ENCODE data around the gene GULP1.

- no peak for TF ChIP-seq DPF2 (CRISPR knock-in tag; IDR thresholded peaks at IDR 0.05; ENCODE audit: borderline replicate concordance, low read depth)
- TF ChIP-seq KLF15 (CRISPR knock-in tag; IDR thresholded peaks at IDR 0.05; ENCODE audit: borderline replicate concordance), result no peak
- no peak for TF ChIP-seq MATR3 (CRISPR knock-in tag; IDR thresholded peaks at IDR 0.05)
- no peak for TF ChIP-seq ZNF776 (CRISPR knock-in tag; IDR thresholded peaks at IDR 0.05)
- no peak for TF ChIP-seq SP5 (CRISPR knock-in tag; IDR thresholded peaks at IDR 0.05; ENCODE audit: borderline replicate concordance, low read depth)
- no peak for TF ChIP-seq CTCF (CRISPR knock-in tag; IDR thresholded peaks at IDR 0.05)
- TF ChIP-seq UBTF (CRISPR knock-in tag; IDR thresholded peaks at IDR 0.05), result no peak
- no peak for TF ChIP-seq SETDB1 (CRISPR knock-in tag; IDR thresholded peaks at IDR 0.05; ENCODE audit: borderline replicate concordance)
- no peak for TF ChIP-seq KLF12 (CRISPR knock-in tag; IDR thresholded peaks at IDR 0.05; ENCODE audit: borderline replicate concordance)
- TF ChIP-seq BORCS8-MEF2B (CRISPR knock-in tag; IDR thresholded peaks at IDR 0.05), result no peak
- TF ChIP-seq MXD3 (CRISPR knock-in tag; IDR thresholded peaks at IDR 0.05), result no peak
- TF ChIP-seq CHD2 (IDR thresholded peaks at IDR 0.05; ENCODE audit: low read depth, low read length), result no peak
- TF ChIP-seq MAX (IDR thresholded peaks at IDR 0.05), result no peak
These were observed 343.0 kb downstream of the GULP1 start for GRCh38 chr2:188634656-188635055.

Data from HepG2 (cell line).